K562 (cell line): ENCODE data around the gene AMBRA1. TPM values are rescaled to one million over a fixed set of nuclear protein-coding genes. Genes with fewer than 3 reads are reported as not detected.
A peak's percentile ranks its signal among the peaks of the same experiment; 100 is the strongest.

Experiments used
- ARHGAP35 ChIP-seq: fragments of 450-650 bp; IDR thresholded peaks from 2 replicates; pipeline ENCODE4 v1.6.1; 2018; ENCODE audit not compliant: partially characterized antibody
- BACH1 ChIP-seq: fragments of 200-800 bp; sonication (Bioruptor generic); IDR thresholded peaks from 2 replicates; pipeline ENCODE4 v1.6.1; 2016; ENCODE audit warnings: missing genetic modification characterization, missing compliant biosample characterization
- CBX3 ChIP-seq, 2 experiments: IDR thresholded peaks; 1 replicate in 1 of 2; 2 replicates in 1 of 2; pipeline ENCODE4 v1.6.1; 2012; ENCODE audit warnings: inconsistent platforms in 2 of 2, low read length in 2 of 2, borderline replicate concordance in 1 of 2, control low read depth in 1 of 2
- CREM ChIP-seq: IDR thresholded peaks from 2 replicates; pipeline ENCODE4 v1.6.1; 2014; ENCODE audit warnings: antibody characterized with exemption, low read depth
- ELF2 ChIP-seq: fragments of 250-450 bp; sonication (Bioruptor Pico); IDR thresholded peaks from 2 replicates; pipeline ENCODE4 v1.5.0; 2021; ENCODE audit warnings: mild to moderate bottlenecking
- ESRRB ChIP-seq: fragments of 250-450 bp; sonication (Bioruptor Pico); IDR thresholded peaks from 2 replicates; pipeline ENCODE4 v1.5.0; 2020; ENCODE audit warnings: mild to moderate bottlenecking, moderate library complexity, borderline replicate concordance
- FOXM1 ChIP-seq, 2 experiments: fragments of 450-650 bp in 1 of 2; sonication (generic) in 1 of 2; formaldehyde crosslinking in 1 of 2; IDR thresholded peaks; 2 replicates each; pipeline versions ENCODE4 v1.6.1 to v1.9.0; 2017 to 2022; ENCODE audit warnings: low read depth in 2 of 2, mild to moderate bottlenecking in 2 of 2, missing genetic modification reagents in 1 of 2, moderate library complexity in 1 of 2
- FOXP1 ChIP-seq: sonication (generic); formaldehyde crosslinking; IDR thresholded peaks from 2 replicates; pipeline ENCODE4 v1.8.0; 2022; ENCODE audit warnings: mild to moderate bottlenecking, missing genetic modification reagents
- HDAC1 ChIP-seq, 2 experiments: fragments of 450-650 bp; IDR thresholded peaks; 2 replicates each; pipeline ENCODE4 v1.6.1; 2016 to 2017; ENCODE audit warnings: inconsistent platforms in 1 of 2, mild to moderate bottlenecking in 1 of 2, moderate library complexity in 1 of 2
- KDM2B ChIP-seq: fragments of 250-450 bp; sonication (Bioruptor Pico); IDR thresholded peaks from 2 replicates; pipeline ENCODE4 v1.8.0; 2021; ENCODE audit warnings: mild to moderate bottlenecking, moderate library complexity
- KLF16 ChIP-seq: IDR thresholded peaks from 2 replicates; pipeline ENCODE4 v1.6.1; 2016; ENCODE audit warnings: antibody characterized with exemption
- LEF1 ChIP-seq: fragments of 450-650 bp; IDR thresholded peaks from 2 replicates; pipeline ENCODE4 v1.6.1; 2016; ENCODE audit warnings: mild to moderate bottlenecking
- MCM5 ChIP-seq: fragments of 450-650 bp; IDR thresholded peaks from 2 replicates; pipeline ENCODE4 v1.6.1; 2016; ENCODE audit warnings: low read depth
- MEF2A ChIP-seq: IDR thresholded peaks from 2 replicates; pipeline ENCODE4 v1.6.1; 2011; ENCODE audit warnings: low read depth, mild to moderate bottlenecking, low read length, moderate library complexity; ENCODE audit not compliant: control insufficient read depth
- MTF1 ChIP-seq: fragments of 250-450 bp; sonication (Bioruptor Pico); IDR thresholded peaks from 2 replicates; pipeline ENCODE4 v1.9.0; 2021; ENCODE audit warnings: moderate library complexity, mild to moderate bottlenecking, inconsistent platforms, borderline replicate concordance
- MYC ChIP-seq, 2 experiments: fragments of 250-450 bp in 1 of 2; sonication (Bioruptor Pico) in 1 of 2; IDR thresholded peaks; 2 replicates each; pipeline versions ENCODE4 v1.5.1 to v1.6.1; 2012 to 2021; ENCODE audit warnings: low read depth in 2 of 2, borderline replicate concordance in 1 of 2, improper control_type of control experiment in 1 of 2, low read length in 1 of 2, mild to moderate bottlenecking in 1 of 2, moderate library complexity in 1 of 2
- POLR2AphosphoS2 ChIP-seq: IDR thresholded peaks from 2 replicates; pipeline ENCODE4 v1.6.1; 2012; ENCODE audit warnings: low read length, improper control_type of control experiment
- PYGO2 ChIP-seq: fragments of 450-650 bp; IDR thresholded peaks from 2 replicates; pipeline ENCODE4 v1.6.1; 2016; ENCODE audit warnings: mild to moderate bottlenecking, missing genetic modification characterization, moderate library complexity, missing compliant biosample characterization
- RBBP5 ChIP-seq: fragments of 200-600 bp; sonication (generic); IDR thresholded peaks from 2 replicates; pipeline ENCODE4 v1.6.1; 2012; ENCODE audit warnings: borderline replicate concordance, mild to moderate bottlenecking, low read length, control low read depth, inconsistent platforms; ENCODE audit not compliant: insufficient read depth, poor library complexity, severe bottlenecking
- SIN3A ChIP-seq, 2 experiments: fragments of 150-350 bp in 1 of 2; IDR thresholded peaks; 2 replicates each; pipeline ENCODE4 v1.6.1; 2011 to 2016; ENCODE audit warnings: borderline replicate concordance in 2 of 2, low read depth in 2 of 2, low read length in 2 of 2, mild to moderate bottlenecking in 2 of 2, moderate library complexity in 2 of 2; ENCODE audit not compliant: control insufficient read depth in 1 of 2
- ZFP1 ChIP-seq: fragments of 450-650 bp; formaldehyde crosslinking; IDR thresholded peaks from 2 replicates; pipeline ENCODE4 v1.4.0; 2020; ENCODE audit warnings: mild to moderate bottlenecking, mixed read lengths
- ZNF551 ChIP-seq: fragments of 250-450 bp; sonication (Bioruptor Pico); IDR thresholded peaks from 2 replicates; pipeline ENCODE4 v1.5.0; 2021; ENCODE audit warnings: mild to moderate bottlenecking, moderate library complexity
- ZNF57 ChIP-seq: fragments of 450-650 bp; formaldehyde crosslinking; IDR thresholded peaks from 2 replicates; pipeline ENCODE4 v1.4.0; 2020; ENCODE audit warnings: mild to moderate bottlenecking, moderate library complexity
- ZNF583 ChIP-seq: fragments of 250-450 bp; sonication (Bioruptor Pico); IDR thresholded peaks from 2 replicates; pipeline ENCODE4 v1.4.0; 2020
- polyA plus RNA-seq, 8 experiments: library from polyadenylated mRNA; depleted of rRNA in 4 of 8; stranded (reverse) in 5 of 8; unstranded in 3 of 8; fragments of >200 nt; fragmentation: Nextera tagmentation in 2 of 8; fragmentation: Illumina TruSeq in 1 of 8; extraction: Ambion mirVana in 2 of 8; extraction: Trizol in 1 of 8; gene quantifications; 2 replicates each; pipeline versions ENCODE4 v1.2.1 to v1.2.3, GENCODE V29; 2011 to 2014; ENCODE audit warnings: inconsistent platforms in 1 of 8, missing spikeins in 1 of 8
- total RNA-seq, 7 experiments: library from RNA; depleted of rRNA in 6 of 7; stranded (reverse); fragments of >200 nt in 6 of 7; fragmentation: Illumina TruSeq in 2 of 7; extraction: Trizol in 2 of 7; gene quantifications; 2 replicates each; pipeline versions ENCODE4 v1.2.1 to v1.2.3, GENCODE V29; 2011 to 2021; ENCODE audit warnings: low replicate concordance in 1 of 7
- TF ChIP-seq, protein P1 (sequence below): sonication (generic); formaldehyde crosslinking; IDR thresholded peaks from 2 replicates; pipeline ENCODE4 v1.8.0; 2022; ENCODE audit warnings: mild to moderate bottlenecking, missing genetic modification reagents

Gene AMBRA1
- total and polyA plus RNA-seq, 9 of the 15 experiments (the other 6 are each of a cell fraction or from before 2014, with no cell fraction given): 0.15 to 24.5 (median 13.0) TPM

DNA sequence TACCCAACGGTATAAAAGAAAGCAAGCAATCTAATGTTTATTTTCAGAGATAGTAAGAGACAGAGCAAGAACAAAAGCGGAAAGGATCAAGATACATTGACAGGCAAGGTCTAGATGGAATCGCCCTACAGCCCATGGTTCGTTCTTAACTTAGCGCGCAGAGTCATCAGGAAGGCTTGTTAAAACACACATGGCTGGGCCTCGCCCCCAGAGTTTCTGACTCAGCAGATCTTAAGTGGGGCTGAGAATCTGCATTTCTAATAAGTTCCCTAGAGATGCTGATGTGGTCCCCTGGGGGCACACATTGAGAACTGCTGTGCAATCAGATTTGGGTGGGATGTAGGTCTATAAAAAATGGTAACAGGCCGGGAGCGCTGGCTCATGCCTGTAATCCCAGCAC, 166.5 kb downstream of the AMBRA1 start (continued):
- peak; percentile 70 for TF ChIP-seq MYC (IDR thresholded peaks at IDR 0.05; ENCODE audit: low read depth, low read length)
- TF ChIP-seq MYC (CRISPR knock-in tag; IDR thresholded peaks at IDR 0.05; ENCODE audit: borderline replicate concordance, low read depth): no peak
- no peak for TF ChIP-seq CREM
- TF ChIP-seq ESRRB (CRISPR knock-in tag): no peak
- peak in 1 of 2 experiments; percentile 79; a peak in 2 of 4 replicates for TF ChIP-seq HDAC1 (IDR thresholded peaks at IDR 0.05)
- TF ChIP-seq ZNF583 (CRISPR knock-in tag): no peak
- no peak; a peak in 1 of 3 replicates for TF ChIP-seq CBX3 (IDR thresholded peaks at IDR 0.05; ENCODE audit: borderline replicate concordance in 1 of 2, low read length in 2 of 2)
- no peak for TF ChIP-seq POLR2AphosphoS2
- TF ChIP-seq ZNF551 (CRISPR knock-in tag): no peak
- no peak for TF ChIP-seq FOXP1
- peak; percentile 95 for TF ChIP-seq BACH1 (tag)
- TF ChIP-seq FOXM1 (IDR thresholded peaks at IDR 0.05; ENCODE audit: low read depth): no peak
- no peak for TF ChIP-seq FOXM1 (CRISPR knock-in tag; IDR thresholded peaks at IDR 0.05; ENCODE audit: low read depth)
- TF ChIP-seq MEF2A: peak; percentile 47; the same call in 1 of the 2 replicates
- peak in 1 of 2 experiments; percentile 88; a peak in 2 of 4 replicates for TF ChIP-seq SIN3A (IDR thresholded peaks at IDR 0.05; ENCODE audit: borderline replicate concordance in 2 of 2, control insufficient read depth in 1 of 2, low read depth in 2 of 2, low read length in 2 of 2)
- TF ChIP-seq ELF2: no peak
- 0 out of 2 replicates have a peak, but pooled peaks have one; percentile 7 for TF ChIP-seq PYGO2
- no peak for TF ChIP-seq KLF16
- TF ChIP-seq ZNF57 (CRISPR knock-in tag): no peak
- TF ChIP-seq ARHGAP35: no peak
- TF ChIP-seq ZFP1: no peak
- TF ChIP-seq, protein P1, sequence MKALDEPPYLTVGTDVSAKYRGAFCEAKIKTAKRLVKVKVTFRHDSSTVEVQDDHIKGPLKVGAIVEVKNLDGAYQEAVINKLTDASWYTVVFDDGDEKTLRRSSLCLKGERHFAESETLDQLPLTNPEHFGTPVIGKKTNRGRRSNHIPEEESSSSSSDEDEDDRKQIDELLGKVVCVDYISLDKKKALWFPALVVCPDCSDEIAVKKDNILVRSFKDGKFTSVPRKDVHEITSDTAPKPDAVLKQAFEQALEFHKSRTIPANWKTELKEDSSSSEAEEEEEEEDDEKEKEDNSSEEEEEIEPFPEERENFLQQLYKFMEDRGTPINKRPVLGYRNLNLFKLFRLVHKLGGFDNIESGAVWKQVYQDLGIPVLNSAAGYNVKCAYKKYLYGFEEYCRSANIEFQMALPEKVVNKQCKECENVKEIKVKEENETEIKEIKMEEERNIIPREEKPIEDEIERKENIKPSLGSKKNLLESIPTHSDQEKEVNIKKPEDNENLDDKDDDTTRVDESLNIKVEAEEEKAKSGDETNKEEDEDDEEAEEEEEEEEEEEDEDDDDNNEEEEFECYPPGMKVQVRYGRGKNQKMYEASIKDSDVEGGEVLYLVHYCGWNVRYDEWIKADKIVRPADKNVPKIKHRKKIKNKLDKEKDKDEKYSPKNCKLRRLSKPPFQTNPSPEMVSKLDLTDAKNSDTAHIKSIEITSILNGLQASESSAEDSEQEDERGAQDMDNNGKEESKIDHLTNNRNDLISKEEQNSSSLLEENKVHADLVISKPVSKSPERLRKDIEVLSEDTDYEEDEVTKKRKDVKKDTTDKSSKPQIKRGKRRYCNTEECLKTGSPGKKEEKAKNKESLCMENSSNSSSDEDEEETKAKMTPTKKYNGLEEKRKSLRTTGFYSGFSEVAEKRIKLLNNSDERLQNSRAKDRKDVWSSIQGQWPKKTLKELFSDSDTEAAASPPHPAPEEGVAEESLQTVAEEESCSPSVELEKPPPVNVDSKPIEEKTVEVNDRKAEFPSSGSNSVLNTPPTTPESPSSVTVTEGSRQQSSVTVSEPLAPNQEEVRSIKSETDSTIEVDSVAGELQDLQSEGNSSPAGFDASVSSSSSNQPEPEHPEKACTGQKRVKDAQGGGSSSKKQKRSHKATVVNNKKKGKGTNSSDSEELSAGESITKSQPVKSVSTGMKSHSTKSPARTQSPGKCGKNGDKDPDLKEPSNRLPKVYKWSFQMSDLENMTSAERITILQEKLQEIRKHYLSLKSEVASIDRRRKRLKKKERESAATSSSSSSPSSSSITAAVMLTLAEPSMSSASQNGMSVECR (CRISPR knock-in tag): peak; percentile 29; the same call in 1 of the 2 replicates
- no peak for TF ChIP-seq RBBP5
- TF ChIP-seq MTF1 (CRISPR knock-in tag): no peak
- TF ChIP-seq LEF1: no peak
- no peak for TF ChIP-seq KDM2B (CRISPR knock-in tag)
- TF ChIP-seq MCM5: no peak
